T-helper 1 cell treated with Interleukin-12 subunit alpha and Interleukin-12 subunit beta and Interleukin-4 antibody, amounts not matched to agents 30 μg/mL and 1 μg/mL, for 36 hours (primary cell): ENCODE data around the gene CEP63.

Source experiments
- H3K27ac Mint-ChIP-seq: one replicate; pipeline ENCODE4 v1.8.0; 2021; ENCODE audit warnings: mild to moderate bottlenecking, mixed read lengths
- H3K27me3 Mint-ChIP-seq: one replicate; pipeline ENCODE4 v1.8.0; 2021; ENCODE audit warnings: low read depth, mixed read lengths
- H3K36me3 Mint-ChIP-seq: one replicate; pipeline ENCODE4 v1.8.0; 2021; ENCODE audit warnings: low read depth, mixed read lengths
- H3K4me1 Mint-ChIP-seq: one replicate; pipeline ENCODE4 v1.8.0; 2021; ENCODE audit warnings: low read depth, mixed read lengths
- H3K4me3 Mint-ChIP-seq: one replicate; pipeline ENCODE4 v1.8.0; 2021; ENCODE audit warnings: mild to moderate bottlenecking, moderate library complexity, mixed read lengths
- H3K9me3 Mint-ChIP-seq: one replicate; pipeline ENCODE4 v1.8.0; 2021; ENCODE audit warnings: mixed read lengths

The CEP63 gene

DNA sequence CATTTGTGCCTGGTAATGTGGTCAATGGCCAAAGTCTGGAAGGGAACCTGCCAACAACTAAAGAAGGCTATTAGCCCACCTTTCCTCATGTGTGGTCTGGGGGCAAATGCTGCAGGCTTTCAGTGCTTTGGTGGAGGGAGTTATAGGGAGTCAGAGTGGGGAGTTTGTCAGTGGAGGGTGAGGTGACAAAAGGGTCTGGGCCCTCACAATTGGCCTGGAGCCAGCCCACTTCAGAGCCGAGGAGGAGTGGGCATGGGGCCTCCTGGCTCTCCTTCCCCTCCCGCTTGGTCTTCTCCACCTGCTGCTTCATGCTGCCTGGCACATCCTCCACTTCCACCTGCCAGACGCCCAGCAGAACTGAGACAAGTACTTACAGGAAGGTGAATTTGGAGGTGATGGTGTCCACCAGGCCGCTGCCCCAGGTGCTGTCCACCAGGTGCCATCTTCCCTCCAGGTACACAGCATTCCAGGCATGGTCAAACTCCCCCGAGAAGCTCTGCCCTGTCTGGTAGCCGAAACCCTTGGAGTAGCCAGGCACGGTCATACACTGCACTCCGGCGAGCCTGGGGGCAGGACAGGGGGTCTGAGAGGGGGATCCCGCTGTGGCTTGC is 124.1 kb downstream of the CEP63 start:
- Mint-ChIP-seq H3K4me1 (no peaks in the 10 kb centered on the region), H3K36me3 (no peaks in the 10 kb centered on the region), H3K4me3 (no peak overlapping the region), H3K9me3 (no peaks in the 10 kb centered on the region), H3K27me3 (no peaks in the 10 kb centered on the region), H3K27ac (no peak overlapping the region)

DNA sequence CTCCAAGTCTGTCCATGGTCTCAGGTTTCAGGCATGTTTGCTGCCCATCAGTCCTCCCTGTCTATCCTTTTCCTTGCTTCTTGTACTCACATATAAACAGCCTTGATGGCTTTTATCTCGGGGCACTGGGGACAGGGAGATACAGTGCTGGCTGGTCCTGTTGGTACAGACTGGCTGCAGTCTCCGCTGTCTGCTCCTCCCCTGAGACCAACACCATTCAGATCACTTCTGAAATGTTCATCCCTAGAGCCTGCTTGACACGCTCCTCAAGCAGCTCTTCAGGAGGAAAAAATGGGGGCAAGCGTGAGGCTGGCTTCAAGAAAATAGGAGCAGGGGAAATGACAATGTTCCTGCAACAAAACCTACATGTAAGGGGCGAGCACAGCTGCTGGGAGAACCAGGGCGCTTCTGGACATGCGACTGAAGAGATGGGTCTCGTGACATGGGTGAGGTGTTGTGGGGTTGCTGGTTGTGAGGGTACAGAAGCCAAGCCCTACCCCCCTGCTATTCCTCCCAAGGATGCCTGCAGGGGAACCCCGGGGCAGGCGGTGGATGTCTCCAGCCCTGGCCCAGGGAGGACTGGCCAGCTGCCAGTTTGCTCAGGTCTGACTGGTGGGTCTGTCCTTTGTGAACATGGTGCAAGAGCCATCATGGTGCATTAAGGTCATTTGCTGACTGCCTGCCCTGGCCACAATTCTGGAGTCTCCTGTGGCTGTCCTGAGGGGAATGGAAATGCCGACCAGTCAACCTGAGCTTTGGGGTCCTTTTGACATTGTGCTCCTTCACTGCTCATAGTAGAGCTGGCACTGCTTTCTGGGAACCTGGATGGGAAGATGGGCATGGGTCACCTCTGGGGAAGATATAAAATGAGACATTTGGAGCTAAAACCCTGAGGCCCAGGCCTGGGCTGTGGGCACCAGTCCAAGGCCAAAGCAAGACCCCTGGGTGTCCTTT is 124.9 kb downstream of the CEP63 start:
- Mint-ChIP-seq H3K27ac (no peak overlapping the region), H3K27me3 (no peaks in the 10 kb centered on the region), H3K36me3 (no peaks in the 10 kb centered on the region), H3K4me3 (no peak overlapping the region), H3K9me3 (no peaks in the 10 kb centered on the region), H3K4me1 (no peaks in the 10 kb centered on the region)

DNA sequence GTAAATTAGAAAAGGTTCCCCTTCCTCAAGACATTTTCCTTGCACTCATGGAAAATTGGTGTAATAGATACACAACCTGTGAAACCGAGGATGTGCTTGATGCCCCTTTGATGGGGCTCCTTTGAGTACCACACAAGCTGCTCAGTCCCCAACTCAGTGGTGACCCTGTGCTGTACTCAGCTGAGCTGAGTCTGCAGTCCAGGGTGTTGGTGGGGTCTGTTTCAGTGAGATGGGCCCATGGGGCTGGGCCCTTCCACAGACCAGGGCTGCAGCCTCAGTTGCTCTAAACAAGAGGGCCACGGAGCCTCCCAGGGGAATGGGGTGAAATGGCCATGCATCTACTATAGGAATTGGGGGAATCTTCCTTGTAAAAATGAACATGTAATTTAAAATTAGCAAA is 125.7 kb downstream of the CEP63 start:
- H3K36me3 Mint-ChIP-seq: no peaks in the 10 kb centered on the region
- no peaks in the 10 kb centered on the region for H3K27me3 Mint-ChIP-seq
- no peak overlapping the region for H3K27ac Mint-ChIP-seq
- H3K4me1 Mint-ChIP-seq: no peaks in the 10 kb centered on the region
- H3K9me3 Mint-ChIP-seq: no peaks in the 10 kb centered on the region
- no peak overlapping the region for H3K4me3 Mint-ChIP-seq

DNA sequence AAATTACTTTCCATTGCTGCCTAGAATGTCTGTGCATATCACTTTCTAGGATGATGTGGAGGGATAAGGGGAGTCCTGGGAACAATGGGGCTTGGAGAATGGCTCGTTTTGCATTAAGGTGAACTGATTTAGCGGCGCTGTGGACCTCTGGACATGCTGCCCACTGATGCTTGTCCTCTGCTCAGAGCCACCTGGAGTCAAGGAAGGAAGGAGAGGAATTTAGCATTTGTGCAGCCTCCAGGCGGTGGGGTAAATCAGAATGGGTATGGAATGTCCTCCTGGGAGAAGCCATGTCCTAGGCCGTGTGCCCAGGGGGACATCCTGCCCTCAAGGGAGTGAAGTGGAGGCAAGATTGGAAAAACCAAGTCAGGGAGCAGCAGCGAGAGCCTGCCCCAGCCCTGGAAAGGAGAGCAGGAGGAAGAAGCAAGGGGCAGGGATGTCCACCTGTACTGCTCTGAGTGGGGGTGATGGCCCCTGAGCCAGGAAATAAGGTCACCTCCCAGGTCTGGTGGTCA is 127.2 kb downstream of the CEP63 start:
- Mint-ChIP-seq H3K36me3 (no peaks in the 10 kb centered on the region), H3K4me1 (no peaks in the 10 kb centered on the region), H3K27ac (no peak overlapping the region), H3K9me3 (no peaks in the 10 kb centered on the region), H3K4me3 (no peak overlapping the region), H3K27me3 (no peaks in the 10 kb centered on the region)

DNA sequence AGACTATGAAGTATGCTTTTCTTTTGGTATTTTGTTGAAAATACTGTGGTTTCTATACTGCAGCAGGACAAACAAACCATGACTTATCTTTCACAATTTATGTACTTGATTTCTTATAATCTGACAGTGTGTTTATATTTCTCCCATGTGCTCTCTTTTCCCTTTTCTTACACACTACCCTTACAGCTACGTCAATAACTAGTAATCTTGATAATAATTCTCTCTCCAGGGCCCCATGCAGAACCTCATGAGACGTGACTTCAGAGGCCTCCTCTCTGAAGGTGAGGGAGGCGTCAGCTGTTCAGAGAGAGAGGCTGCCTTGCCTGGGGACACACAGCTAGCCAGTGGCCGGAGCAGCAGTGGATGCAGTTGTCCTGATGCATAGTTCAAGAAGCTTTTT is 129.1 kb downstream of the CEP63 start:
- Mint-ChIP-seq H3K4me1 (no peaks in the 10 kb centered on the region), H3K27ac (no peak overlapping the region), H3K4me3 (no peak overlapping the region), H3K36me3 (no peaks in the 10 kb centered on the region), H3K9me3 (no peaks in the 10 kb centered on the region), H3K27me3 (no peaks in the 10 kb centered on the region)

DNA sequence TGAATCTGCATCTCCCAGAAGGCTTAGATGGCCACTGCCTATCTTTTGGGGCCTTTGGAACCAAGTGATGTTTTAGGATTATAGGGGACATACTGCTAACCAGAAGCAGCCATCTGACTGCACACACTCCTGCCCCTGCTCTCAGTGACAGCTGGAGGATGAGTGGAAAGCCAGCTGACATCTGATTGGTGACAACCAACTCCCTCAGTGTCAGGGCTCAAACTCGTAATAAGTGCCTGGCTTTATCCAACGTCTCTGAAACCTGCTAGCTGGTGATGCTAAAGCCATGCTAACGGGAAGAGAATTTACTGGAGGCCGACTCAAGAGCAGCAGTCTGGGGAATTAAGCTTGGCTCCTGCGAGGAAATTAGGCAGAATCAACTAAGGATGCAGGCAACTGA is 129.9 kb downstream of the CEP63 start:
- Mint-ChIP-seq H3K27me3 (no peaks in the 10 kb centered on the region), H3K9me3 (no peaks in the 10 kb centered on the region), H3K36me3 (no peaks in the 10 kb centered on the region), H3K27ac (no peak overlapping the region), H3K4me1 (no peaks in the 10 kb centered on the region), H3K4me3 (no peak overlapping the region)

DNA sequence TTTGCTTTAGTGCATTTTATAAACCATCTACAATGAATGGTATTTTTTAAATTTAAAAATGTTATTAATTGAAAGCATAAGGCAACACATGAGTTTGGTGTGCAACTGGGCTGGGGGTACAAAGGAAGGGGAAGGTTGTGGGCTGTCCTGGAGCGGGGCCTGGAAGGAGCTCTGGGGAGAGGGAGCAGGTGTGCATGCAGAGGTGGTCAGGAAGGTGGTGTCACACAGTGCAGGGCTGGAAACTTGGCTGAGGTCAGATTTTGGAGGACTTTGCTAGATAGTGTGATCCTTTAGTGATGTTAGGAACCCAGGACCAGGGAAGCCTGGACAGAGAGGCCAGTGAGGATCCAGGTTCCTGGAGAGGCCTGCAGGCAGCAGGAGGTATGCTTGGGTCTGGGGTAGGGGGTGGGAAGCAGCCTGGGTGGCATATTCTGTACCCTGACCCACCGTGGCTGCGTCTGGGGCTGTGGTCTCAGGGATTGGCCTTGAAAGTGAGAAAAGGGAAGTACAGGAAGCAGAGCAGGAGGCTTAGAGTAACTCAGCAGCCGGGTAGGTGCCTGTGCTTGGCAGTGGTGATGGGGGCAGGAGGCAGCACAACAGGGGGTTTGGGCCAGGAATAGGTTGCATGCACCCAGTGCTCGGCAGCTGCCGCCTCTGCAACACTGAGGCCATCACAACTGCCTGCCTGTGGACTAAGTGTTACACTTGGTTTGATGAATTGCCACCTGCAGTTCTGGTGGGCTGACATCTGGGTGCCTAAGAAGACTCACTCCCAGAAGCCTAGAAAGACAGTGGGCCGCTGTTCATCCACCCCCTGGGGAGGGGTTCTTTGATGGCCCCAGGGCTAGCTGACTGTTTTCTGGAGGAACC is 132.0 kb downstream of the CEP63 start:
- Mint-ChIP-seq H3K27me3 (no peaks in the 10 kb centered on the region), H3K27ac (no peak overlapping the region), H3K36me3 (no peaks in the 10 kb centered on the region), H3K4me3 (no peak overlapping the region), H3K4me1 (no peaks in the 10 kb centered on the region), H3K9me3 (no peaks in the 10 kb centered on the region)

DNA sequence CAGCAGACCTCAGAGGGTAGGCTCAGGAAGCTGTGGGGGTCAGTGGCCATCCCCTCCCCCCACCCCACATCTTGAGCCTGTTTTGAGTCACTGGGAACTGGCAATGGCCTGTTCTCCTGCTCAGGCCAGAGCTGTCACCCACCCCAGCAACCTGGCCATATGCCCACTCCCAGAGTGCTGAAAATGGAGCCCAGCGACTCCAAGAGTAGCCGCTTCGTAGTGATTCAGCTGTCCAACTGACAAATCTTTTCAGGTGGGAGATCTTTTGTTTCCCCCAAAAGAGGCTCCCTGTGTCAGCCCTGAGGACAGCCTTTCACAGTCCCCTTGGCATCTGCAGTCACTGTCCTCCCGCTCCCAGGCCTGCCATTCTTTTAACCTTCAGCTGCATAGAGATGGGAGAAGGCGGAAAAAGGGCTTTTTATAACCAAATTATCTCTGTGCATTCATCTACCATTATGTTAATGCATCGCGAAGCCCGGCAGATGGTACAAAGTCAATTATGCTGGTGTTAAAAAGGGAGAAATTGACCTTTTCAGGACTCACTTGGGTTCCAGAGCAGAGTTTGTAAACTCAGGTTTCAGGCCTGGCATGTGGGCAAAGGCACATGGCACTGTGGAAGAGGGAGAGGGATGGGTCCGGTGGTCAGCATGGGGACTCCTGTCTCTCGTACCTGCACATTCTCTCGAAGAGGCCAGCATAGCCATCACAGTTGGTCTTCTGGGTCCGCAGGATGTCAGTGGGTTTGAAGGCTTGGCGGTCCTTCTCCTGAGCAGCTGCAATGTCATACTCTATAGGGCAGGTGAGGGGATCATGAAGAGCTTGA is 132.8 kb downstream of the CEP63 start:
- no peak overlapping the region for H3K27ac Mint-ChIP-seq
- no peaks in the 10 kb centered on the region for H3K4me1 Mint-ChIP-seq
- H3K36me3 Mint-ChIP-seq: no peaks in the 10 kb centered on the region
- H3K4me3 Mint-ChIP-seq: no peak overlapping the region
- H3K9me3 Mint-ChIP-seq: no peaks in the 10 kb centered on the region
- no peaks in the 10 kb centered on the region for H3K27me3 Mint-ChIP-seq

DNA sequence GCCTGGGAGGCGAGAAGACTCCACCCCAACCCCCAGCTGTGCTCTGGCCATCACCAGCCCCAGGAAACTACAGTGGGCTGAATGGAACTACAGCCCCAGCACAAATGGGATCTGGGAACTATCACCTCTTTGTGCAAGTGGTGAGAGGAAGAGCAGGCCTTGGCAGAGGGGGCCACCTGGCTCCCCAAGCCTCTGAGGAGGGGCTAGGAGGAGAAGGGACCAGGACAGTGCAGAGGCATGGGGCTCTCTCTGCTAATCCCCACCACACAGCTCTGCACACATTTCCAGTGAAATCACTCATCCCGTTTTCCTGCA is 133.4 kb downstream of the CEP63 start:
- no peaks in the 10 kb centered on the region for H3K4me1 Mint-ChIP-seq
- no peak overlapping the region for H3K4me3 Mint-ChIP-seq
- H3K36me3 Mint-ChIP-seq: no peaks in the 10 kb centered on the region
- no peaks in the 10 kb centered on the region for H3K27me3 Mint-ChIP-seq
- no peak overlapping the region for H3K27ac Mint-ChIP-seq
- H3K9me3 Mint-ChIP-seq: no peaks in the 10 kb centered on the region

DNA sequence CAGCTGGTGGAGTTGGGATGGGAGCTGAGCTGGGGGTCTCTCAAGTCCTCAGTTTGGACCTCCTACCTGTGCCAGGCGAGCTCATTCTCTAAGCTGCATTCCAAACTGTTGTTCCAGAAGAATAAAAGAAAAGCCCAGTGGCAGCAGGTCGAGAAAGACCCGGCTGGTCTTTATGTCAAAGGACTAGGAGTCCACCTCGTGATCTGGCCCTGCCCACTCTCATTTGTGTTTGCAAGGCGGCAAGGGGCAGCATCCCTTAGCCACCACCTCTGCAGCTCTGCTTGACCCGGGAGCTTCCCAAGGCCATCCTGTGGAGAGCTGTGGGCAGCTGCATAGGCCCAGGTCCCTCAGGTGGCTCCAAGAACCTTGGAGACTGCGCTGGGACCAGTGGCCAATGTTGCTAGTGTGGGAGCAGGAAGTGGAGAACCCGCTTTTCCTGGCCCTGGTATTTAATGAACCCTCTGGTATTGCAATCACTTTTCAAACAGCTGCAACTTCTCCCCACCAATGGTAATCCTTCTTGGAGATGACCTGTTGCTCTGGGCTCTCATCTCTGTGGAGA is 134.1 kb downstream of the CEP63 start:
- no peak overlapping the region for H3K27ac Mint-ChIP-seq
- no peak overlapping the region for H3K4me3 Mint-ChIP-seq
- H3K27me3 Mint-ChIP-seq: no peaks in the 10 kb centered on the region
- no peaks in the 10 kb centered on the region for H3K36me3 Mint-ChIP-seq
- no peaks in the 10 kb centered on the region for H3K4me1 Mint-ChIP-seq
- no peaks in the 10 kb centered on the region for H3K9me3 Mint-ChIP-seq

DNA sequence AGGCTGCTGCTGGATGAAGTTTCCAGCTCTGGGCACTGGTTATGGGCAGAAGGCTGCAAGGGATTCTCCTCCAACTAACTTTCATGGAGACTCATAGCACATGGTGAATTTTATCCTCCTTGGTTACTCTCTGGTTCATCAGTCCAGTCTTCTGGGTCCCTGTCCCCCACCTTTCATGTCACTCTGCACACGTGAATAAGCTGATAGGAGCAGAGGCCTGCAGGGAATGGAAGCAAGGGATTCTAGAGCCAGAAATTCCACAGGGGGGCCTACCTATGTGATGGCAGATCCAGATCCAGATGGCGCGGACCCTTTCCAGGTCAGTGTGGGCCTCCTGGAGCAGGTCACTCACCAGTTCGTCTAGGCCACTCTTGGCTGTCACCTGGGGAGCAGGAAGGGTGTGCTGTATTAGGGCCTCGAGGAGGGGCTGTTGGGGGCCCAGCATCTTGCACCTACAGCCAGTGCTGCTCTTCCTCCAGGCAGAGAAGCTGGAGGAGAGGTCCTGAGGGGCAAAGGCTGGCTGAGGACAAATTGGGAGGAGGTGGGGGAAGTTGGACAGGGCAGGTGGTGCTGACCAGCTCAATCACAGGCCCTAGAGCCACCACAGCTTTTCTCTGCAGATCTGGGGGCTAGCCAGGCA is 134.7 kb downstream of the CEP63 start:
- Mint-ChIP-seq H3K4me1 (no peaks in the 10 kb centered on the region), H3K27me3 (no peaks in the 10 kb centered on the region), H3K27ac (no peak overlapping the region), H3K36me3 (no peaks in the 10 kb centered on the region), H3K4me3 (no peak overlapping the region), H3K9me3 (no peaks in the 10 kb centered on the region)

DNA sequence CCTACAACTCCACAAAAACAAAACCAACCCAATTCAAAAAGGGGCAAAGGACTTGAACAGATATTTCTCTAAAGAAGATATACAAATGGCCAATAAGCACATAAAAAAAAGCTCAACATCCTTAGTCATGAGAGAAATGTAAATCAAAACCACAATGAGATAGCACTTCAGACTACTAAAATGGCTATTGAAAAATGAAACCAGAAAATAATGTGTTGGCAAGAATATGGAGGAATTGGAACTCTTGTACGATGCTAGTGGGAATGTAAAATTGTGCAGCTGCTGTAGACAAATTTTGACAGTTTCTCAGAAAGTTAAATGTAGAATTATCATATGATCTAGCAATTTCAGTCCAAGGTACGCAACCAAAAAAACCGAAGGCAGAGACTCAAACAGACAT is 136.0 kb downstream of the CEP63 start:
- H3K36me3 Mint-ChIP-seq: no peaks in the 10 kb centered on the region
- H3K4me3 Mint-ChIP-seq: no peak overlapping the region
- H3K4me1 Mint-ChIP-seq: no peaks in the 10 kb centered on the region
- no peaks in the 10 kb centered on the region for H3K9me3 Mint-ChIP-seq
- no peak overlapping the region for H3K27ac Mint-ChIP-seq
- H3K27me3 Mint-ChIP-seq: no peaks in the 10 kb centered on the region

DNA sequence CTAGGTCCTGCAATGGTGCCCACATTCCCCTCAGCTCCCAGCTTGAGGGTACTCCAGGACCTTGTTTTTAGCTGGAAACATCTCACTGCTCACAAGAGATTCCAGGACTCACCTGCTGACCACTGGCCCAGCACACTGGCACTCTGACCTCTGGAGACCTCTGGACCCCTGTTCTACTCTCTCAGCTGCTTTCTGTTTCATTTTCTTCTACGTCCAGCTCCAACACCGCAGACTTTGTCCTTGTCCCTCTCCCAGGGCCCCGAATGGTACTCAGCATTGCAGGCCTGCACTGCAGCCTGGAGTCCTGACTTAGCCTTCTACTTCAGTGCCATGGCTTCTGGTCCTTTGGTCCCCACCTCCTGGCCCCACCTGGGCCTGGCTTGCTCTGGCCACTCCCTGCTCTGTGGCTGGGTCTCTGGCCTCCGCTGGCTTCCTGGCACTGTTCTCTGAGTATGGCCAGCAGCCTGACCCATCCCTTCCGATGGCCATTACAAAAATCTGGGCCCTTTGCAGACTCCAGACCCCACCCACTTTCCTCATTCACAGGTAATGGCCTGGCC is 137.0 kb downstream of the CEP63 start:
- Mint-ChIP-seq H3K36me3 (no peaks in the 10 kb centered on the region), H3K9me3 (no peaks in the 10 kb centered on the region), H3K27me3 (no peaks in the 10 kb centered on the region), H3K4me1 (no peaks in the 10 kb centered on the region), H3K27ac (no peak overlapping the region), H3K4me3 (no peak overlapping the region)
